ENCODE data around the gene P4HTM.

- TF ChIP-seq, protein P1, sequence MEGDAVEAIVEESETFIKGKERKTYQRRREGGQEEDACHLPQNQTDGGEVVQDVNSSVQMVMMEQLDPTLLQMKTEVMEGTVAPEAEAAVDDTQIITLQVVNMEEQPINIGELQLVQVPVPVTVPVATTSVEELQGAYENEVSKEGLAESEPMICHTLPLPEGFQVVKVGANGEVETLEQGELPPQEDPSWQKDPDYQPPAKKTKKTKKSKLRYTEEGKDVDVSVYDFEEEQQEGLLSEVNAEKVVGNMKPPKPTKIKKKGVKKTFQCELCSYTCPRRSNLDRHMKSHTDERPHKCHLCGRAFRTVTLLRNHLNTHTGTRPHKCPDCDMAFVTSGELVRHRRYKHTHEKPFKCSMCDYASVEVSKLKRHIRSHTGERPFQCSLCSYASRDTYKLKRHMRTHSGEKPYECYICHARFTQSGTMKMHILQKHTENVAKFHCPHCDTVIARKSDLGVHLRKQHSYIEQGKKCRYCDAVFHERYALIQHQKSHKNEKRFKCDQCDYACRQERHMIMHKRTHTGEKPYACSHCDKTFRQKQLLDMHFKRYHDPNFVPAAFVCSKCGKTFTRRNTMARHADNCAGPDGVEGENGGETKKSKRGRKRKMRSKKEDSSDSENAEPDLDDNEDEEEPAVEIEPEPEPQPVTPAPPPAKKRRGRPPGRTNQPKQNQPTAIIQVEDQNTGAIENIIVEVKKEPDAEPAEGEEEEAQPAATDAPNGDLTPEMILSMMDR (IDR thresholded peaks at IDR 0.05) = no peak
- TF ChIP-seq POLR2A (IDR thresholded peaks at IDR 0.05) (no peak), EP300 (IDR thresholded peaks at IDR 0.05) (no peak)
Observed at GRCh38 chr3:48970586-48970985, 19.5 kb upstream of the P4HTM start.
